Activated CD4-positive, alpha-beta memory T cell treated with anti-CD3 and anti-CD28 coated beads for 36 hours (primary cell): ENCODE measurements around the gene ACSF2. TPM values are rescaled to one million over a fixed set of nuclear protein-coding genes. Genes with fewer than 3 reads are reported as not detected.

Experiments used
- CTCF ChIA-PET: fragments of 350-600 bp; sonication (Branson Sonifier 250); formaldehyde crosslinking; loops from one replicate; lab custom pipeline; 2021; ENCODE audit warnings: antibody characterized with exemption, inconsistent platforms; lab: Charles Lee
- POLR2A ChIA-PET: fragments of 350-600 bp; sonication (Branson Sonifier 250); formaldehyde crosslinking; loops from one replicate; lab custom pipeline; 2021; ENCODE audit warnings: antibody characterized with exemption; lab: Charles Lee
- DNase-seq: peaks from one replicate; pipeline ENCODE4 v3.0.0-alpha.2; 2020
- H3K27ac Mint-ChIP-seq: one replicate; pipeline ENCODE4 v1.8.0; 2021; ENCODE audit warnings: mixed read lengths
- H3K27me3 Mint-ChIP-seq: one replicate; pipeline ENCODE4 v1.8.0; 2021; ENCODE audit warnings: mixed read lengths
- H3K36me3 Mint-ChIP-seq: one replicate; pipeline ENCODE4 v1.8.0; 2021; ENCODE audit warnings: mixed read lengths
- H3K4me1 Mint-ChIP-seq: one replicate; pipeline ENCODE4 v1.8.0; 2021; ENCODE audit warnings: low read depth, mixed read lengths
- H3K4me3 Mint-ChIP-seq: one replicate; pipeline ENCODE4 v1.8.0; 2021; ENCODE audit warnings: mild to moderate bottlenecking, mixed read lengths
- H3K9me3 Mint-ChIP-seq: one replicate; pipeline ENCODE4 v1.8.0; 2021; ENCODE audit warnings: mixed read lengths
- intact Hi-C: fragments of 100-400 bp; cut with micrococcal nuclease; formaldehyde crosslinking; loops from one replicate; pipeline ENCODE4 v1.15.1; 2023
- total RNA-seq, 2 experiments: library from RNA; stranded (reverse); gene quantifications; one replicate each; pipeline ENCODE4 v1.2.3, GENCODE V29; 2021

The ACSF2 gene
- total RNA-seq, 2 experiments from 2014 or later: 20.1 to 23.6 TPM

GRCh38 chr17:50443505-50443974, 17.5 kb downstream of the ACSF2 start:
- H3K4me3 Mint-ChIP-seq: no peak overlapping the region
- H3K27me3 Mint-ChIP-seq: no peaks in the 10 kb centered on the region
- CTCF ChIA-PET: interaction anchor here (0.9 kb wide), 1 partner anchor 46 kb away, joined by 3 read pairs; no protein-coding TSS in a partner anchor
- POLR2A ChIA-PET: interaction anchor here (1.2 kb wide), 1 partner anchor 18 kb away, joined by 3 read pairs; no protein-coding TSS in a partner anchor
- no peaks in the 10 kb centered on the region for H3K36me3 Mint-ChIP-seq
- H3K4me1 Mint-ChIP-seq: no peaks in the 10 kb centered on the region
- no peaks in the 10 kb centered on the region for H3K9me3 Mint-ChIP-seq
- DNase-seq: no peak
- intact Hi-C loops: no loop called here
- H3K27ac Mint-ChIP-seq: no peak overlapping the region

- no peaks in the 10 kb centered on the region for H3K9me3 Mint-ChIP-seq
- ChIA-PET CTCF (no interaction called here), POLR2A (no interaction called here)
- no peaks in the 10 kb centered on the region for H3K36me3 Mint-ChIP-seq
- no peak for DNase-seq
- H3K4me3 Mint-ChIP-seq: no peak overlapping the region
- H3K4me1 Mint-ChIP-seq: no peaks in the 10 kb centered on the region
- intact Hi-C loops: no loop called here
- H3K27ac Mint-ChIP-seq: no peak overlapping the region
- H3K27me3 Mint-ChIP-seq: no peaks in the 10 kb centered on the region
These were observed 19.1 kb downstream of the ACSF2 start for GRCh38 chr17:50444841-50445715.

- no peak for DNase-seq
- intact Hi-C loops: no loop called here
- H3K27me3 Mint-ChIP-seq: no peaks in the 10 kb centered on the region
- H3K27ac Mint-ChIP-seq: no peak overlapping the region
- H3K9me3 Mint-ChIP-seq: no peaks in the 10 kb centered on the region
- CTCF ChIA-PET: no interaction called here
- H3K4me1 Mint-ChIP-seq: no peaks in the 10 kb centered on the region
- H3K4me3 Mint-ChIP-seq: no peak overlapping the region
- POLR2A ChIA-PET: no interaction called here
- H3K36me3 Mint-ChIP-seq: no peaks in the 10 kb centered on the region
These were observed 19.8 kb downstream of the ACSF2 start for GRCh38 chr17:50445730-50446325.

GRCh38 chr17:50447870-50448595, 22.0 kb downstream of the ACSF2 start:
- H3K27ac Mint-ChIP-seq: no peak overlapping the region

GRCh38 chr17:50448643-50449042, 22.6 kb downstream of the ACSF2 start:
- H3K27me3 Mint-ChIP-seq: no peaks in the 10 kb centered on the region

More at GRCh38 chr17:50447870-50448595, 22.0 kb downstream of the ACSF2 start:
- no peaks in the 10 kb centered on the region for H3K4me1 Mint-ChIP-seq
- no peak for DNase-seq
- POLR2A ChIA-PET: no interaction called here
- H3K9me3 Mint-ChIP-seq: no peaks in the 10 kb centered on the region
- intact Hi-C loops: no loop called here
- no peaks in the 10 kb centered on the region for H3K27me3 Mint-ChIP-seq
- no peaks in the 10 kb centered on the region for H3K36me3 Mint-ChIP-seq
- H3K4me3 Mint-ChIP-seq: no peak overlapping the region
- CTCF ChIA-PET: interaction anchor here (2.1 kb wide), 1 partner anchor 31 kb away, joined by 4 read pairs; the partner anchor contains the start of gene RSAD1

GRCh38 chr17:50451943-50452629, 26.1 kb downstream of the ACSF2 start:
- ChIA-PET POLR2A (no interaction called here), CTCF (interaction anchor here (1.5 kb wide), 1 partner anchor 26 kb away, joined by 4 read pairs; no protein-coding TSS in a partner anchor)
- no peak overlapping the region for H3K4me3 Mint-ChIP-seq
- intact Hi-C loops: no loop called here
- no peak for DNase-seq
- no peaks in the 10 kb centered on the region for H3K27me3 Mint-ChIP-seq
- no peaks in the 10 kb centered on the region for H3K4me1 Mint-ChIP-seq
- H3K36me3 Mint-ChIP-seq: no peaks in the 10 kb centered on the region
- H3K9me3 Mint-ChIP-seq: no peaks in the 10 kb centered on the region
- no peak overlapping the region for H3K27ac Mint-ChIP-seq

More at GRCh38 chr17:50448643-50449042, 22.6 kb downstream of the ACSF2 start:
- H3K4me3 Mint-ChIP-seq: no peak overlapping the region
- POLR2A ChIA-PET: no interaction called here
- intact Hi-C loops: no loop called here
- H3K4me1 Mint-ChIP-seq: no peaks in the 10 kb centered on the region
- no peaks in the 10 kb centered on the region for H3K36me3 Mint-ChIP-seq
- no peak for DNase-seq
- H3K9me3 Mint-ChIP-seq: no peaks in the 10 kb centered on the region
- CTCF ChIA-PET: interaction anchor here (2.1 kb wide), 1 partner anchor 30 kb away, joined by 4 read pairs; the partner anchor contains the start of gene RSAD1
- H3K27ac Mint-ChIP-seq: no peak overlapping the region

GRCh38 chr17:50452630-50453300, 26.7 kb downstream of the ACSF2 start:
- Mint-ChIP-seq H3K27ac (no peak overlapping the region), H3K36me3 (no peaks in the 10 kb centered on the region), H3K27me3 (no peaks in the 10 kb centered on the region), H3K9me3 (no peaks in the 10 kb centered on the region), H3K4me1 (no peaks in the 10 kb centered on the region), H3K4me3 (no peak overlapping the region)
- CTCF ChIA-PET: interaction anchor here (1.5 kb wide), 1 partner anchor 25 kb away, joined by 4 read pairs; no protein-coding TSS in a partner anchor
- intact Hi-C loops: no loop called here
- DNase-seq: no peak
- POLR2A ChIA-PET: no interaction called here

GRCh38 chr17:50453901-50454300, 27.9 kb downstream of the ACSF2 start:
- Mint-ChIP-seq H3K4me1 (no peaks in the 10 kb centered on the region), H3K4me3 (no peak overlapping the region), H3K36me3 (no peaks in the 10 kb centered on the region), H3K27me3 (no peaks in the 10 kb centered on the region), H3K9me3 (no peaks in the 10 kb centered on the region), H3K27ac (no peak overlapping the region)
- ChIA-PET CTCF (no interaction called here), POLR2A (no interaction called here)
- no peak for DNase-seq
- intact Hi-C loops: no loop called here

GRCh38 chr17:50457621-50458020, 31.6 kb downstream of the ACSF2 start:
- POLR2A ChIA-PET: no interaction called here
- CTCF ChIA-PET: no interaction called here
- Mint-ChIP-seq H3K27ac (no peak overlapping the region), H3K27me3 (no peaks in the 10 kb centered on the region), H3K4me1 (no peaks in the 10 kb centered on the region), H3K9me3 (no peaks in the 10 kb centered on the region), H3K4me3 (no peak overlapping the region), H3K36me3 (no peaks in the 10 kb centered on the region)
- no peak for DNase-seq
- intact Hi-C loops: no loop called here

GRCh38 chr17:50458270-50458669, 32.3 kb downstream of the ACSF2 start:
- Mint-ChIP-seq H3K27me3 (no peaks in the 10 kb centered on the region), H3K36me3 (no peaks in the 10 kb centered on the region), H3K9me3 (no peaks in the 10 kb centered on the region), H3K4me3 (no peak overlapping the region), H3K27ac (no peak overlapping the region), H3K4me1 (no peaks in the 10 kb centered on the region)
- CTCF ChIA-PET: no interaction called here
- POLR2A ChIA-PET: no interaction called here
- intact Hi-C loops: no loop called here
- no peak for DNase-seq
